Stimulated activated memory B cell treated with anti-CD40 and anti-IgM and Interleukin-4, amounts not matched to agents 10 μg/mL and 1 μg/mL and 100 μg/mL, for 72 hours (primary cell): ENCODE measurements around the gene STMN1.
"Not testable (repeated sequence)": the region's sequence is repeated elsewhere in the genome, so short reads cannot be mapped to it uniquely, and the experiment has no call there.

ENCODE experiments used
- ATAC-seq: fragments of 150-1000 bp; cut with Tn5 transposase; 2 replicates; pipeline ENCODE4 v1.10.0; 2021
- H3K27ac Mint-ChIP-seq: one replicate; pipeline ENCODE4 v1.8.0; 2022; ENCODE audit warnings: mild to moderate bottlenecking, mixed read lengths
- H3K27me3 Mint-ChIP-seq: one replicate; pipeline ENCODE4 v1.8.0; 2022; ENCODE audit warnings: mixed read lengths
- H3K36me3 Mint-ChIP-seq: one replicate; pipeline ENCODE4 v1.8.0; 2022; ENCODE audit warnings: mixed read lengths
- H3K4me1 Mint-ChIP-seq: one replicate; pipeline ENCODE4 v1.8.0; 2022; ENCODE audit warnings: mixed read lengths
- H3K4me3 Mint-ChIP-seq: one replicate; pipeline ENCODE4 v1.8.0; 2022; ENCODE audit warnings: mild to moderate bottlenecking, moderate library complexity, mixed read lengths
- H3K9me3 Mint-ChIP-seq: one replicate; pipeline ENCODE4 v1.8.0; 2022; ENCODE audit warnings: mixed read lengths

The STMN1 gene

DNA sequence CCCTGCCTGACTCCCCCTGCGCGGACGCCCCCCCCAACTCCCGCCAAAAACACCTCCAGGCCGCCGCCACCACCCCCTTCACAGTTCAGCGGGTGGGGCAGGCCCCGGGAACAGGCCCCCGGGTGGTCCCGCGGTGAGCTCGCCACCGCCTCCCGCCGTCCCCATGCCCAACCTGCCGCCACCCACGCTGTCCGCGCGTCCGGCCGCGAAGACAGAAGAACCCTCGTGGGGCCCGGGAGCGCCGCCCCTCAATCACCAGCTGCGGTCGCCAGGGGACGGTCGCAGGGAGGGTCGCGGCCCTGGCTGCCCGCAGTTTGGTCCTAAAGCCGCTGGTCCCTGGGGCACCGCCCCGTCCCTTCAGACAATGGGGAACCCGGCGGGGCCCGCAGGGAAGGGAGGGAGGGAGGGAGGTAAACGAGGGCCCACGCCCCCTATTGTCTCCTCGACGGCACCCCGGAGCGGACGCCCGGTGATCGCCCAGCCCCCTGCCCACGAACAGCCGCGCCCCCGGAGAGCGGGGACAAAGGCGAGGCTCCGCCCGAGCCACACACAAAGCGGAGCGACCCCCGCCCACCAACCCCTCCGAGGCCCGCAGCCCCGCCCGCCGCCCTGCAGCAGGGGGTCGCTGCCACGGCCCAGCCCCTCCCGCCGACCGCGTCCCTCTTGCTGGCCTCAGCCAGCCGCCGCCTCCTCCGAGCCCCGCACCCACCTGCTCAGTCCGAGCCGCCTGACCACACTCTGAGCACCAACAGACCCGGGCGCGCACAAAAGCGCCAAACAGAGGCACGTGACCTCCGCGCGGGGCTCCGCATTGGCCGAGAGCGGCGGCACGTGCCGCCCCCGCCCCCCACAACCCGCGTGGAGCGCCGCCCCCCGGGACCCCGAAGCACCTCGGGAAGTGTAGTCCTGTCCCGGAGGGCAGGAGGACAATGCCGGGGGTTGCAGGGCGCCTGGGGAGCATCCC, at the start of gene STMN1:
Gene STMN1 (minus strand): TSS at position 740 of the 964 bp plus-strand sequence. CDS start 1,743 bp downstream, outside the sequence.
- H3K4me3 Mint-ChIP-seq, result peak within 1 kb of the TSS; percentile 93
- peaks cover 20% of the 10 kb centered on the region for H3K4me1 Mint-ChIP-seq
- peaks cover 7% of the 10 kb centered on the region for H3K36me3 Mint-ChIP-seq

DNA sequence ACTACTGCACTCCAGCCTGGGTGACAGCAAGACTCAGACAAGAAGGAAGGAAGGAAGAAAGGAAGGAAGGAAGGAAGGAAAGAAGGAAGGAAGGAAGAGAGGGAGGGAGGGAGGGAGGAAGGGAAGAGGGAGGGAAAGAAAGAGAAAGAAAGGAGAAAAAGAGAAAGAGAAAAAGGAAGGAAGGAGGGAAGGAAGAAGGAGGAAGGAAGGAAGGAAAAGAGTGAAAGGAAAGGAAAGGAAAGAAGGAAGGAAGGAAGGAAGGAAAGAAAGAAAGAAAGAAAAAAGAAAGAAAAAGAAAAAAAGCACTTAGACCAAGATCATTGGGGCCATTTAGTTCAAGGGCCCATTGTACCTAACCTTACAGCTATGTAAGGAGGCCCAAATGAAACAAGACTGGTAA, 49.3 kb upstream of the STMN1 start:
- Mint-ChIP-seq H3K36me3 (peaks cover 33% of the 10 kb centered on the region), H3K4me1 (peaks cover 4% of the 10 kb centered on the region), H3K4me3 (no peak overlapping the region), H3K27ac (no peak overlapping the region), H3K9me3 (peaks cover 6% of the 10 kb centered on the region), H3K27me3 (no peaks in the 10 kb centered on the region)
- ATAC-seq, result no peak

More for the DNA sequence above, at the start of gene STMN1:
- Mint-ChIP-seq H3K27ac (peak within 1 kb of the TSS; percentile 80), H3K27me3 (no peaks in the 10 kb centered on the region), H3K9me3 (no peaks in the 10 kb centered on the region)
- ATAC-seq, result peak; percentile 84

DNA sequence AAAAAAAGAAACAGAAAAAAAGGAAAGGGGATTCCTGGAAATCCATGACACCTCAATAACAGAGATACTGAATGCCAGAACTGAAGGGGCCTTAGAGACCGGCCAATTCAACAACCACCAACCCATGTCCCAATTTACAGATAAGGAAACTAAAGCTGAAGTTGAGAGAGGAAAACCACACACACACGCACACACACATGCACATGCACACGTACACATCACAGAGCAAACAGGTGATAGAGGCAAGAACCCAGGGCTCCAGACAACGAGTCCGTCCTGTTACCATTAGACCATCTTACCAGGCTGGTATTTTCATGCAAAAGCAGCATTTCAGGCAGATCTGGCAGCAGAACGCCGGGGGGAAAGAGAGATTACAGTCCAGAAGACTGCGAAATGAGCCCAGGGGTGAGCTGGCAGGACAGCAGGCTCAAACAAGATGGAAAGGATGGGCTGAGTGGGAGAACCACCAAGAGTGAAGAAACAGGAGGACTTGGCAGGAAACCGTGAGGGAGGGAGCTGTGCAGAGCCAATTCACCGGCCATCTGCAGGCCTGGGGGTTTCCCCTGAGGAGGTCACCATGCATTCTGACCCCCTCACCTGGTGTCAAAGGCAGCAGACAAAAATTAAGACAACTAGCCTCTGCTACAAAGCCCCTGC, 48.2 kb upstream of the STMN1 start:
- no peaks in the 10 kb centered on the region for H3K27me3 Mint-ChIP-seq
- H3K36me3 Mint-ChIP-seq, result peaks cover 22% of the 10 kb centered on the region
- H3K9me3 Mint-ChIP-seq, result peaks cover 6% of the 10 kb centered on the region
- no peak overlapping the region for H3K27ac Mint-ChIP-seq
- H3K4me1 Mint-ChIP-seq, result peaks cover 4% of the 10 kb centered on the region
- no peak overlapping the region for H3K4me3 Mint-ChIP-seq
- no peak for ATAC-seq

DNA sequence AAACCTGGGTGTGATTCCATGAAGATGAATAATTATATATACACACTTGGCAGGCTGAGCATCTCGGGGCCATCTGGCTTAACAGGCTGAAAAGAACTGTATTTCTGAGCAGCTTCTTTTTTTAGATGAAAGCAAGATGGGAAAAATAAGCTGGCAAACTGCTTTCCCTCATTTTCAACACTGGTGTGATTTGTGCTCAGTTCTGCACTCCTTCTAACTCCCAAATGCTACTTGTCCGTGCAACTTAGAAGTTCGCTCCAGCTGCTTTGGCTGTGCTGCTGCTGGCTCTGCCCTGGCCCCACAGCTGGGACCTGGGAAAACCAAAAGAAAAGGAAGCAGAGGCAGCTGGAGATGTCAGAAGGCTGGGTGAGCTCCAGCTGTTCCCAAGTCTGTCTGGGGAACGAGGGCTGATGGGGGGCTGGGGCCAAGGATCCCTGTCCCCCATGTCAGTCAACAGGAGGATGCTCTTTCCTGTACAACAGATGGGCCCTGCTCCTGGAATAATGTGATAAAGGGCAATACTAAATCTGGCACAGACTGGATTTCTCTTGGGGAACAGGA, 46.7 kb upstream of the STMN1 start:
- Mint-ChIP-seq H3K9me3 (no peaks in the 10 kb centered on the region), H3K4me1 (peaks cover 4% of the 10 kb centered on the region), H3K36me3 (peaks cover 8% of the 10 kb centered on the region), H3K27me3 (no peaks in the 10 kb centered on the region), H3K4me3 (no peak overlapping the region), H3K27ac (no peak overlapping the region)
- ATAC-seq, result no peak

DNA sequence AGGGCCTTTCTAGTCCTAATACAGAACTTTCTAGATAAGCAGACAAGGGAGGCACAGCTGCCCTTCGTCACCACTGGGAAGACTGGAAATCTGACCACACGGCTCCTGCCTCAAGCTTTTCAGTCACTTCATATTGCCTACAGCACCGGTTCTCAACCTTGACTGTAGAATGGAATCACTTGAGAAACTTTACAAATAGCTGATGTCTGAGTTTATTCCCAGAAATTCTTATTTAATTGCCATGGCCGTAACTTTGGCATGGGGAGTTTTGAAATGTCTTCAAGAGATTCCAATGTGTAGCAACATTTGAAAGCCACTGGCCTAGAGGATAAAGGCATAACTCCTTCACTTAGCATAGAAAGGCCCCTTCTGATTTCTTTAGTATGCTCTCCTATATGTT, 42.4 kb upstream of the STMN1 start:
- Mint-ChIP-seq H3K4me3 (no peak overlapping the region), H3K4me1 (no peaks in the 10 kb centered on the region), H3K36me3 (peaks cover 5% of the 10 kb centered on the region), H3K27me3 (no peaks in the 10 kb centered on the region), H3K9me3 (peaks cover 6% of the 10 kb centered on the region), H3K27ac (no peak overlapping the region)
- ATAC-seq, result no peak

DNA sequence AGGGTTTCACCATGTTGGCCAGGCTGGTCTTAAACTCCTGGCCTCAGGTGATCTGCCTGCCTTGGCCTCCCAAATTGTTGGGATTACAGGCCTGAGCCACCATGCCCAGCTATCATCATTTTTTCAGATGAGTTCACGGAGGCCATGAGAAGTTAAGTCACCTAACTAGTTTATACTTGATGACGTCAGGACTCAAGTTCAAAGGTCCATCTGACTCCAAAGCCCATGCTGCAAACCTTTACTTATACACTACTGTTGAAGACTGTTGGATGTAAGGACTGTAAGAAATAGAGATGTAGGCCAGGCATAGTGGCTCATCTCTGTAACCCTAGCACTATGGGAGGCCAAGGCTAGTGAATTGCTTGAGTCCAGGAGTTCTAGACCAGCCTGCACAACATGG, 40.8 kb upstream of the STMN1 start:
- H3K4me1 Mint-ChIP-seq, result no peaks in the 10 kb centered on the region
- peaks cover 11% of the 10 kb centered on the region for H3K36me3 Mint-ChIP-seq
- no peak for ATAC-seq
- H3K4me3 Mint-ChIP-seq, result no peak overlapping the region
- H3K9me3 Mint-ChIP-seq, result peaks cover 16% of the 10 kb centered on the region
- H3K27me3 Mint-ChIP-seq, result no peaks in the 10 kb centered on the region
- no peak overlapping the region for H3K27ac Mint-ChIP-seq

DNA sequence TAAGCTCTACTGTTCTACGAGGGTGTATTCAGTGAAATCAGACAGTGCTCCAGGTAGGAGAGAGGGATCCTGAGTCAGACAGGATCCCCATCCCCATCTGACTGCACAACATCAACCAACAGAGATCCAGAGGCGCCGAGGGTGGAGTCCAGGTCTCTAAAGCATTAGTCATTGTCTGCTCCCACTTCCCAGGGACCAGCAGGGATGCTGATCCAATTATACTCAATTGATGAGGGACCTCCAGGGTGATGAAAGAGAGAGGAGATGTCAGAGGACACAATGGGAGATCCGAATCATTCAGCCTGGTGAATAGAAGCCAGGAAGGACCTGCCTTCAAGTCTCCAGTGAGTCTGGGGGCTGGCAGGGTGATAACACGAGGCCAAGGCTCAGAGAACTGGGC, 39.5 kb upstream of the STMN1 start:
- no peaks in the 10 kb centered on the region for H3K4me1 Mint-ChIP-seq
- H3K9me3 Mint-ChIP-seq, result peaks cover 16% of the 10 kb centered on the region
- no peak overlapping the region for H3K27ac Mint-ChIP-seq
- no peak for ATAC-seq
- no peak overlapping the region for H3K4me3 Mint-ChIP-seq
- no peaks in the 10 kb centered on the region for H3K27me3 Mint-ChIP-seq
- peaks cover 11% of the 10 kb centered on the region for H3K36me3 Mint-ChIP-seq

DNA sequence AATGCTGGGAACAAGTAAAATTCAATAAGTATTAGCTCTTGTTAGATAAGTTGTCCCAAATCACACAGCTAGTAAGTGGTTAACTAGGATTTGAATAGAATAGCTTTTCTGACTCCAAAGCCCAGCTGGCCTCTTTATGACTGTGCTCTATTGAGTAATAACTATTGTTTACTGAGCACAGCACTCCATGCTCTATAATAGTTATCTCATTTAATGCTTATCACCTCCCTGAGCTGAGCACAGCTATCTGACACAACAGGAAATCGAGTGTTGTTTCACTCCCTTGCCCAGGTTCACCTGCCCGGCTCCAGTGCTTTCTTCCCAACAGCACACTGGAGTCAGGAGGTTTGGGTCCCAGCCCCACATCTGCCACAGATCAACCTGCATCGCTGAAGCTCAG, 38.8 kb upstream of the STMN1 start:
- ATAC-seq, result no peak
- Mint-ChIP-seq H3K4me1 (no peaks in the 10 kb centered on the region), H3K27ac (no peak overlapping the region), H3K36me3 (peaks cover 11% of the 10 kb centered on the region), H3K9me3 (peaks cover 16% of the 10 kb centered on the region), H3K4me3 (no peak overlapping the region), H3K27me3 (no peaks in the 10 kb centered on the region)

DNA sequence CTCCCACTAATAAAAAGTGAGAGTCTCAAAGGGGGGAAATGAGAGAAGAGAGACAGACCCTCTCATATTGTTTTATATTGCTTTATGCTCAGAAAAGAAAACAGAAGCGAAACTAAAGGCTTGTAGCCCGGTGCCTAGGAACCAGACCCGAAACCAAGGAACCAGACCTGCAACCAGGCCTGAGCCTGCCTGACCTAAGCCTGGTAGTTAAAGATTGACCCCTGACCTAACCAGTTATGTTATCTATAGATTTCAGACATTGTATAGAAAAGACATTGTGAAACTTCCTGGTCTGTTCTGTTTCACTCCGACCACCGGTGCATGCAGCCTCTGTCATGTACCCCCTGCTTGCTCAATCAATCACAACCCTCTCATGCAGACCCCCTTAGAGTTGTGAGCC, 37.3 kb upstream of the STMN1 start:
- H3K27me3 Mint-ChIP-seq, result not testable (repeated sequence)

DNA sequence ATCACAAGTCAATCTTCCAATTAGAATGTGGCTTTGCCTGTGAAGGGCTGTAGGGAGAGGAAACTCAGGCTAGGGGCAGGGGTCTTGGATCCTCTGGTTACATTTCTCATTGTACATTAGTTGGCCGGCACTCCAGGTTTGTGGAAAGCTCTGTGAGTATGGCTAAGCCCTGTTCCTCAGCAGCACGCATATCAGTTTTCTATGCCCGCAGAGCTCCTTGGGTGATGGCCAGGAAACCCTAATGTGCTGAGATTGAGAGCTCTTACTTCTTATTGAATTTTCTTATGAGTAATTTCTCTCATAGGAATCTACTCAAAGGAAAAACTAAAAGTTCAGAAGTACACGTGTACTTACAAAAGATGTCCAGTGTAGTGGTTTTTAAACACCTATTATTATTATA, 30.7 kb upstream of the STMN1 start:
- no peak overlapping the region for H3K27ac Mint-ChIP-seq
- no peaks in the 10 kb centered on the region for H3K36me3 Mint-ChIP-seq
- H3K9me3 Mint-ChIP-seq, result no peaks in the 10 kb centered on the region
- H3K4me1 Mint-ChIP-seq, result no peaks in the 10 kb centered on the region
- ATAC-seq, result no peak
- peaks cover 9% of the 10 kb centered on the region for H3K27me3 Mint-ChIP-seq
- H3K4me3 Mint-ChIP-seq, result no peak overlapping the region

More for the DNA sequence above, 37.3 kb upstream of the STMN1 start:
- ATAC-seq, H3K4me1 Mint-ChIP-seq, H3K27ac Mint-ChIP-seq, H3K4me3 Mint-ChIP-seq: not testable (repeated sequence)
- H3K9me3 Mint-ChIP-seq, result peaks cover 16% of the 10 kb centered on the region
- H3K36me3 Mint-ChIP-seq, result peaks cover 11% of the 10 kb centered on the region

DNA sequence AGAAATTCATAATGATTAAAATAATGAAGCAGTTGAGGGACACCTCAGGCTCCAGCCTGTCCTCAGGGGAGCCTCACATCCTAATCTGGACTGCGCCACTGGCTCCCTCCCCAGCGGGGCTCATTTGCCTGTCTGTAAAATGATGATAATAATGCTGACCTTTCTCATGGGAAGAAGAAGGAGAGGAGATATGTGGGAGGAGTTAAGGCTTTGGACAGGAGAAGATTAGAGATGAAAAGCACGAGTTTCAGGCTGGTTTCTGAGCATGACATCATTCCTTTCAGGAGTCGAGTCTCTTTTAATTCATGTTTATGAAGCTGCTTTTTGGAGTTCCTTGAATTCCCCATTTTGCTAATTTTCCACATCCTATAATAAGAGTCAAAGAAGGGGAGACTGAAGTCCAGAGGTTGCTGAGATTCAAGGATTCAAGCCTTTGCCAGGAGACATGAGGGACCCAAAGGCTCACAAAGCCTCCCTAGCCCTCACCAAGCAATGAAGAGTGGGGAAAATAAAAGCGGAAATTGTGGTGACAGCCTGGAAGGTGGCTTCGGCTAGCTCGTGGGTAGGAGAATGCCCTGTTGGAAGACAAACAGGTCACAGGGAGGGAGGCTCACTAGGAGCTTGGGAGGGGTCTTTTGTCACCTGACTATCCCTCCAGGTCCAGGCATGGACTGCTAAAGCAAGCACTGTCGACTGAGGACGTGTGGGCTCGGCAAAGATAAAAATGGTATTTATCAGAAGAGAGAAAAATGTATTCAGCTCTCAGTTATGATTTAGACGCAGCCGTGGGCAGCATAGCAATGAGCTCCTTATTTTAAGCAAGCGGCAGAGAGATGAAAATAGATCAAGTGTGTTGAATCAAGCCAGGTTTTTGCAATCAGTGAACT, 27.5 kb upstream of the STMN1 start:
- no peak overlapping the region for H3K4me3 Mint-ChIP-seq
- H3K27ac Mint-ChIP-seq, result no peak overlapping the region
- H3K27me3 Mint-ChIP-seq, result peaks cover 23% of the 10 kb centered on the region
- no peaks in the 10 kb centered on the region for H3K4me1 Mint-ChIP-seq
- no peaks in the 10 kb centered on the region for H3K36me3 Mint-ChIP-seq
- H3K9me3 Mint-ChIP-seq, result no peaks in the 10 kb centered on the region
- ATAC-seq, result no peak

DNA sequence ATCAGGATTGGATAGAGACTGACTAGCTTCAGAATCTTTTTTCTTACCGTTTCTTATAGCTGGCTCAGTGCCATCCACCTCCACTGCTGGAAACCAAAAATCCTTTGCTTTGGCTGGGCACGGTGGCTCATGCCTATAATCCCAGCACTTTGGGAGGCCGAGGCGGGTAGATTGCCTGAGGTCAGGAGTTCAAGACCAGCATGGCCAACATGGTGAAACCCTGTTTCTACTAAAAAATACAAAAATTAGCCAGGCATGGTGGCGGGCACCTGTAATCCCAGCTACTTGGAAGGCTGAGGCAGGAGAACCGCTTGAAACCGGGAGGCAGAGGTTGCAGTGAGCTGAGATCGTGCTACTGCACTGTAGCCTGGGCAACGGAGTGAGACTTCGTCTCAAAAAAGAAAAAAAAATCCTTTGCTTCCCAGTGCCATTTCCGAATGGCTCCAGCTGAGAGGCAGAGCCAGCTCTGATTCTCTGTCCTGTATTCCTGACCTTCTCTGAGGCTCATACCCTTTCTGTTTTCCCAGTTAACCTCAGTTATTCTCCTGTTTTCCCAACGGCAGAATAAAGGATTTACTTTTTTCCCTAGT, 26.7 kb upstream of the STMN1 start:
- H3K27ac Mint-ChIP-seq, H3K36me3 Mint-ChIP-seq, ATAC-seq, H3K4me3 Mint-ChIP-seq, H3K4me1 Mint-ChIP-seq, H3K9me3 Mint-ChIP-seq: not testable (repeated sequence)
- H3K27me3 Mint-ChIP-seq, result peaks cover 23% of the 10 kb centered on the region

DNA sequence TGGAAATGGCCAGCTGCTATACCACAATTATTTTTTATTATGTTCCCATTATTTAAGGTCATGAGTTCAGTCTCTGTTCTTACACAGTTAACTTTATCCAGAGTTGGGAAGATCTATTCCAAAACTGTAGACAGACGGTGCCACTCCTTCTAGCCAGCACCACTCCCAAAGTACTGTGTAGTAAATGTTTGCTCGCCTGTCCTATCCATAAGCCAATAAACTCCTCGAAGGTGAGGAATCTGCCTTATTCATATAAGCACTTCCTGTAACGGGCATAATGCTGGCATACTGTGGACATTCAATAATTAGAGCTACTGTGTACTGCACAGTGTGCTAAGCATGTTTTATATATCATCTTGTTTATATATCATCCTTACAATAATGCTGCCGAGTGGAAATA, 26.1 kb upstream of the STMN1 start:
- Mint-ChIP-seq H3K9me3 (no peaks in the 10 kb centered on the region), H3K27me3 (peaks cover 25% of the 10 kb centered on the region), H3K4me3 (no peak overlapping the region), H3K4me1 (no peaks in the 10 kb centered on the region), H3K27ac (no peak overlapping the region), H3K36me3 (no peaks in the 10 kb centered on the region)
- no peak for ATAC-seq

DNA sequence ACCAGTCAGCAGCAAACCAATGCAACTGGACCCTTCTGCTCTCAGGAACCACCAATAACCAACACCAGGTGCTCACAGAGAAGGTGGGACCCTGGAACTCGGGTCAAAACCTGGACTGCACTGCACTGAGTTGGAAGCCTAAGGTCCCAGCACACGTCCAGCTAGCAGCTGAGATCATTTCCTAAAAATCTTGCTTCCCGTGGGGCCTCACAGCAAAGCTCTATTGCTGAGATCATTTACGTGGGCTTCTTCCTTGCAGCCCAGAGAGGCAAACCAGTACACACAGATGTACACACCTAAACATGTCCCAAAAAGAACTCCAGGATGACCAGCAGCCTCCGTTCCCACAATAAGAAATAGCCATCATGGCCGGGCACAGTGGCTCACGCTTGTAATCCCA, 22.8 kb upstream of the STMN1 start:
- Mint-ChIP-seq H3K36me3 (no peaks in the 10 kb centered on the region), H3K27me3 (peaks cover 58% of the 10 kb centered on the region), H3K4me3 (no peak overlapping the region), H3K27ac (no peak overlapping the region), H3K9me3 (no peaks in the 10 kb centered on the region), H3K4me1 (no peaks in the 10 kb centered on the region)
- no peak for ATAC-seq
